Mononuclear cell (primary cell): ENCODE data around the gene DGKA. TPM values are rescaled to one million over a fixed set of nuclear protein-coding genes. Genes with fewer than 3 reads are reported as not detected.
"Not testable (repeated sequence)": the region's sequence is repeated elsewhere in the genome, so short reads cannot be mapped to it uniquely, and the experiment has no call there.

Source experiments
- H3K27me3 ChIP-seq: 2 replicates; pipeline ENCODE4 v1.6.0; 2011; ENCODE audit warnings: low read length, control low read depth; ENCODE audit not compliant: insufficient read depth
- H3K4me1 ChIP-seq: 2 replicates; pipeline ENCODE4 v1.5.1; 2011; ENCODE audit warnings: mild to moderate bottlenecking, low read length, control low read depth; ENCODE audit not compliant: insufficient read depth
- H3K4me3 ChIP-seq: 2 replicates; pipeline ENCODE4 v1.5.1; 2011; ENCODE audit warnings: mild to moderate bottlenecking, low read length, moderate library complexity
- H3K9me3 ChIP-seq: 2 replicates; pipeline ENCODE4 v1.5.1; 2011; ENCODE audit warnings: low read depth, mild to moderate bottlenecking, control low read depth, low read length
- total RNA-seq: library from RNA; depleted of rRNA; stranded (reverse); fragments of >200 nt; gene quantifications from one replicate; pipeline ENCODE4 v1.2.3, GENCODE V29; 2012

The DGKA gene
- total RNA-seq = 329 TPM

DNA sequence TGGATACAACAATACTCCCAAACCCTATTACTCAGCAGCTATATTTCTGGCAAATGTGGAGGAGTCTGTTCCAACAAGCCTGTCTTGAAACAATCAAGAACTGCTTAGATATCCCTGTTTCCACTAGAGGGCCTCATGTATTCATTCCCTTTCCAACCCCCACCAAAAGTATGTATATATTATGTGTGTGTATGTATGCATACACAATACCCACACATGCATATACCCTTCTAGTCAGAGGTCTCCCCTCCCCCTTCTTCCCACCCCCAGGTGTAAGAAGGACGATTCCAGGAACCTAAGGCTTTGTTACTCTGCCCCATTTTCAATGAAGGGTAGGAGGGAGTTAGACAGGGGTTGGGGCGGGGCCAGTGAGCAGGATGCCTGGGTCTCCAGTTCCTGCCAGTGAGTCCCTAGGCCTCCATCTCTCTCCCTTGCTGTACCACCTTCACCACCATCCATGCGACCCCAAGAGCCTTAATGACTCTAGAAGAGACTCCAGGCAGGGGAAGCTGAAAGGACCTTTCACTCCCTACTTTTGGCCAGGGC lies at the start of gene DGKA:
DGKA (plus strand) TSS at position 392 of the 546 bp plus-strand sequence. CDS start 5,342 bp downstream, outside the sequence.
- Histone ChIP-seq H3K4me1 (peaks cover 77% of the 10 kb centered on the region), H3K27me3 (no peaks in the 10 kb centered on the region), H3K9me3 (no peaks in the 10 kb centered on the region), H3K4me3 (peak within 1 kb of the TSS; percentile 81)

DNA sequence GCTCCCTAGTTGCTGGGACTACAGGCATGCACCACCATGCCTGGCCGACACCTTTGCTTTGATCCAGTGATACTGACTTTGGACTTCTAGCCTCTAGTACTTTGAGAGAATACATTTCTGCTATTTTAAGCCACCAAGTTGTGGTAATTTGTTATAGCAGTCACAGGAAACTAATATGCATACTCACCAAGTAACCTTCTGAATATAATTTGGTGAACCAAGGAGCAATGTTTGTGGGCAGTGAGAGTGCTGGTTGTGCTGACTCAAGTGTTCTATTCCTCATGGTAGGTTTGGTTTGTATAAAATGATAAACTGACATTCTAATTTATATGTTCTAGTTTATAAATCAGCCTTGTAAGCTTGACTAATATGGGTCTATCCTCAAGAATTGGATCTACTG lies 45.8 kb upstream of the DGKA start:
- no peaks in the 10 kb centered on the region for H3K9me3 ChIP-seq
- no peak overlapping the region for H3K4me3 ChIP-seq
- H3K27me3 ChIP-seq = no peaks in the 10 kb centered on the region
- no peaks in the 10 kb centered on the region for H3K4me1 ChIP-seq

DNA sequence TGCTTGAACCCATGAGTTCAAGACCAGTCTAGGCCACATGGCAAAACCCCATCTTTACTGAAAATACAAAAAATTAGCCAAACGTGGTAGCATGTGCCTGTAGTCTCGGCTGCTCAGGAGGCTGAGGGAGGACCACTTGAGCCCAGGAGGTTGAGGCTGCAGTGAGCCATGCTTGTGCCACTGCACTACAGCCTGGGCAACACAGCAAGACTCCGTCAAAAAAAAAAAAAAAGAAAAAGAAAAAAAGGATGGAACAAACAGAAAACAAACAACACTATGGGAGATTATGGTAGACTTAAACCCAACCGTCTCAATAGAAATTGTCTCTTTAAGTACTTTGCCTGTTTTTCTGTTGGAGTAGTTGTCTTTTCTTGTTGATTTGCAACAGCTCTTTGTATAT lies 39.7 kb upstream of the DGKA start:
- no peak overlapping the region for H3K4me3 ChIP-seq
- no peaks in the 10 kb centered on the region for H3K9me3 ChIP-seq
- no peaks in the 10 kb centered on the region for H3K4me1 ChIP-seq
- H3K27me3 ChIP-seq = no peaks in the 10 kb centered on the region

DNA sequence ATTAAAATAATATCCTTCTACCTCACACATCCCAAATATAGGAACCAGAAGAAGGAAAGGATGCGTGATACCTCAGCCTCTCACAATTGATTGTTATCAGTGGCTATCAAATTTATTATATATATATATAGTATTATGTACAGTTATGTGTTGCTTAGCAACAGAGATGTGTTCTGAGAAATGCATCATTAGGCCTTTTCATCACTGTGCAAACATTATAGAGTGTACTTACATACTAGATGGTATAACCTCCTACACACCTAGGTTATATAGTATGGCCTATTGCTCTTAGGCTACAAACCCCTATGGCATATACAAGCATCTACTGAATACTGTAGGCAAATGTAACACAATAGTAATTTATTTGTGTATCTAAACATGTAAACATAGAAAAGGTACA lies 37.2 kb upstream of the DGKA start:
- Histone ChIP-seq H3K27me3 (no peaks in the 10 kb centered on the region), H3K4me1 (no peaks in the 10 kb centered on the region), H3K4me3 (no peak overlapping the region), H3K9me3 (no peaks in the 10 kb centered on the region)

- no peaks in the 10 kb centered on the region for H3K4me1 ChIP-seq
- no peaks in the 10 kb centered on the region for H3K27me3 ChIP-seq
- no peaks in the 10 kb centered on the region for H3K9me3 ChIP-seq
- H3K4me3 ChIP-seq = no peak overlapping the region
These were observed 31.9 kb upstream of the DGKA start for GRCh38 chr12:55899082-55899481.

DNA sequence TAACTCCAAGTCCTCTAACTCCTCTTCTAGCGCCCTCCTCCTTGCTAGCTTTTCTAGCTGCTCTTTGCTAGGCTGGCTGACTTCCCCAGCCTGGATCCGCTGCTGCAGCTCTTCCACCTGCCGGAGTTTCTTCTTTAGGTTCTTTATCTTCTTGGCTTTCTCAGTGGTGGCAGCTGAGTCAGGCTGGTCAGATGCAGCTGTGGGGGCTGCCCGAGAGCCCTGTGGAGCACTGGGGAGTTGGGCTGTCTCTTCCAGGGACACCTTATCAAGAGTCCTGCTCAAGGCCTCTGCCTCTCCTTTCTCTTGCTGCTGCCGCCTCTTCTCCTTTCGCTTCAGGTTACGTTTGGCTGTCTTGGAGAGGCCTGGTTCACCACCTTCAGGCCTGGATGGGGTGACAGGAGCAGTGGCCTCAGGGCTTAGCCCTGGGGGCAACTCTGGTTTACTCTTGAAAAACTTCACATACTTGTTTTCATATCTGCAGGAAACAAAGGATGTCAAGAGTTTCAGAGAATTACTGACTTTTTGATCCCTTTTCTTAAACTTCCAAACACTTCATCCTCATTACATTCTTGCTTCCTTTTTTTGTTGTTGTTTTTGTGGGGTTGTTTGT lies 29.0 kb upstream of the DGKA start:
- H3K4me3 ChIP-seq = no peak overlapping the region
- no peaks in the 10 kb centered on the region for H3K4me1 ChIP-seq
- H3K9me3 ChIP-seq = no peaks in the 10 kb centered on the region
- H3K27me3 ChIP-seq = no peaks in the 10 kb centered on the region

GRCh38 chr12:55906056-55906455 lies 24.9 kb upstream of the DGKA start:
- no peaks in the 10 kb centered on the region for H3K9me3 ChIP-seq
- H3K4me1 ChIP-seq = no peaks in the 10 kb centered on the region
- H3K4me3 ChIP-seq = no peak overlapping the region
- H3K27me3 ChIP-seq = no peaks in the 10 kb centered on the region

DNA sequence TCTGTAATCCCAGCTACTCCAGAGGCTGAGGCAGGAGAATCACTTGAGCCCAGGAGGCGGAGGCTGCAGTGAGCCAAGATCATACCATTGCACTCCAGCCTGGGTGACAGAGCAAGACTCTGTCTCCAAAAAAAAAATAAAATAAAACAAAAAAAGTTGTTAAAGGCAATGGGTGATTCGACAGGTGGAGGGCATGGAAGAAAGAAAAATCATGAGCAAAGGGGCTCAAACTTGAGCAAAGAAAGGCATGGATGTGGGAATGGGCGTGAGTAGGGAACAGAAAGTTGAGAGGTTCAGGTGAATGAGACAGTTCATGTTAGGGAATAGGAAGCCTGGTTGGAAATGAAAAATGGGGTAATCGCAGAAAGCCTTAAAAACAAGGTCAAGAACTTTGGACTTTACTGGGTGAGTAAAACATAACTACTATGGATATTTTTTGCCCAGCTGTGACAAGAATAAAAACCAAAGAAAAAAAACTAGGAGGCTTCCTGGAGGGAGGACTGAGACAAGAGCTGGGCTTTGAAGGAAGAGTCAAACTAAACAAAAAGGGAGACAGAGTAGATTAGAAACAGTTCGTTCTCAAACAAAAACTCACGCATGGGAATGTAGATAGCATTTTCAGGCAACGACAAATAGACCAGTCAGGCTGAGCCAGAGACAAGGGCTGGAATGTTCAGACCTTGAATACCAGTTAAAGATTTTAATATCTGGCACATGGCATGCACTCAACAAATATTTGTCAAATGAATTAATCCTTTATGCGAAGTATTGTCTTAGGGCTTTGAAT lies 22.0 kb upstream of the DGKA start:
- no peak overlapping the region for H3K4me3 ChIP-seq
- no peaks in the 10 kb centered on the region for H3K4me1 ChIP-seq
- H3K27me3 ChIP-seq = no peaks in the 10 kb centered on the region
- no peaks in the 10 kb centered on the region for H3K9me3 ChIP-seq

DNA sequence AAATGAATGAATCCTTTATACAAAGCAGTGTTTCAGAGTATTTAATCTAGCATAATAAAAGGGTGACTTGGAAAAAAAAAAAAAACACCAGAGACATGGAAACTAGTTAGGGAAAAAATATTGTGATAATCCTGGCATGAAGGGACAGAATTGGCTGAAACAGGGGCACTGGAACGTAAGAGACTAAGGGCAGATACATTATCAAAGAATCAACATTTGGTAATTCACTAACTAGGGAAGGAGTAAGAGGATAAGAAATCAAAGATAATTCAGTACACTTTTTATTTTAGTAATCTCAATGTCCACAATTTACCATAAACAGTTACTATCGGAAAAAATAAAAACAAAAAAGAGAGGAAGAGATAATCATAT lies 21.5 kb upstream of the DGKA start:
- Histone ChIP-seq H3K27me3 (no peaks in the 10 kb centered on the region), H3K4me3 (no peak overlapping the region), H3K4me1 (peaks cover 1% of the 10 kb centered on the region), H3K9me3 (no peaks in the 10 kb centered on the region)

DNA sequence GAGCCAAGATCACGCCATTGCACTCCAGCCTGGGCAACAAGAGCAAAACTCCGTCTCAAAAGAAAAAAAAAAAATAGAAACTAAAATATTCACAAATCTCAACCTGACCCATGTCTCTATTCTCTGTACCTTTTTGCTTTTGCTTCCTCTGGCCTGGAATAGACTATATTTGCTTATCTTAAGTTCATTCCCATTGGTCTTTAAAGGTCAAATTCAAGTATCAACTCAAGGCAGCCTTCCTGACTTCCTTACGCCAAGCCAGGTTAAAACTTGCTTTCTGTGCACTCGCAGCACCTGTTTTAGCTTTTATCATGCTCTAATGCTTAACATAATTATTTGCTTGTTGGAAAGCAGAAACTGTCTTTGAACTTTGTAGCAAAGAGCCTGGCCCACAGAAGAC lies 18.1 kb upstream of the DGKA start:
- Histone ChIP-seq H3K4me1 (peaks cover 20% of the 10 kb centered on the region), H3K9me3 (no peaks in the 10 kb centered on the region), H3K27me3 (no peaks in the 10 kb centered on the region), H3K4me3 (no peak overlapping the region)

DNA sequence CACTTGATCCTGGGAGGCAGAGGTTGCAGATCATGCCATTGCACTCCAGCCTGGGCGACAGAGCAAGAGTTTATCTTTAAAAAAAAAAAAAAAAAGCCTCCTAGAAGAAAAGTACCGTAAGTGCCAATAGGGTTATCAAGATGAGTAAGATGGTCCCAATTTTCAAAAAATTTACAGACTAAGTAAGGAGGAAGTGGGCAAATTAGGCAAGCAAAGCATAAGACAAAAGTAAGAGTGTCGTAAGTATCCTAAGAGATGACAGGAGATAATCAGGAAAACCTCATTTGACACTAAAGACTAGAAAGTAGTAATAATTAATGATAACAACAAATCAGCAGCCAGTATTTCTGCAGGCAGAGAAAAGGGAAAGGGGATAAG lies 15.5 kb upstream of the DGKA start:
- Histone ChIP-seq H3K27me3 (no peaks in the 10 kb centered on the region), H3K4me3 (no peak overlapping the region), H3K9me3 (no peaks in the 10 kb centered on the region), H3K4me1 (peaks cover 24% of the 10 kb centered on the region)

DNA sequence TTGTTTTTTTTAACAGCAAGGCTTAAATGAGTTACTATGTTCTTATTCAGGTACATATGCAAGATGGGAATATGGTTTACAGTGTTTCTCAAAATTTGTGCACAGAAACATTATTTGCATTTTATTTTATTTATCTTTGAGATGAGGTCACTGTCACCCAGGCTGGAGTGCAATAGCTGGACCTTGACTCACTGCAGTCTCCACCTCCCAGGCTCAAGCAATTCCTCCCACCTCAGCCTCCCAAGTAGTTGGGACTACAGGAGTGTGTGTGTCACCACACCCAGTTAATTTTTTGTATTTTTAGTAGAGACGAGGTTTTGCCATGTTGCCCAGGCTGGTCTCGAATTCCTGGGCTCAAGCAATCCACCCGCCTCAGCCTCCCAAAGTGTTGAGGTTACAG lies 11.9 kb upstream of the DGKA start:
- H3K27me3 ChIP-seq, H3K9me3 ChIP-seq, H3K4me3 ChIP-seq: not testable (repeated sequence)
- peaks cover 27% of the 10 kb centered on the region for H3K4me1 ChIP-seq

- Histone ChIP-seq H3K9me3 (no peaks in the 10 kb centered on the region), H3K4me1 (peaks cover 27% of the 10 kb centered on the region), H3K4me3 (no peak overlapping the region), H3K27me3 (no peaks in the 10 kb centered on the region)
These were observed 8.8 kb upstream of the DGKA start for GRCh38 chr12:55922126-55922525.

DNA sequence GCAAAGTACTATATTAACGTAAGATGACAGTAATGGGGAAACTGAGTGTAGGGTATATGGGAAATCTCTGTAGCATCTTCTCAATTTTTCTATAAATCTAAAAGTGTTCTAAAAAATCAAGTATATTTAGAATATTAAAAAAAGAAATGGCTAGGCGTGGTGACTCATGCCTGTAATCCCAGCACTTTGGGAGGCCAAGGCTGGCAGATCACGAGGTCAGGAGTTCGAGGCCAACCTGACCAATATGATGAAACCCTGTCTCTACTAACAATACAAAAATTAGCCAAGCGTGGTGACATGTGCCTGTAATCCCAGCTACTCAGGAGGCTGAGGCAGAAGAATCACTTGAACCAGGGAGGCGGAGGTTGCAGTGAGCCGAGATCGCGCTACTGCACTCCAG lies 7.3 kb upstream of the DGKA start:
- not testable (repeated sequence) for H3K9me3 ChIP-seq, H3K27me3 ChIP-seq, H3K4me3 ChIP-seq
- H3K4me1 ChIP-seq = peaks cover 37% of the 10 kb centered on the region

DNA sequence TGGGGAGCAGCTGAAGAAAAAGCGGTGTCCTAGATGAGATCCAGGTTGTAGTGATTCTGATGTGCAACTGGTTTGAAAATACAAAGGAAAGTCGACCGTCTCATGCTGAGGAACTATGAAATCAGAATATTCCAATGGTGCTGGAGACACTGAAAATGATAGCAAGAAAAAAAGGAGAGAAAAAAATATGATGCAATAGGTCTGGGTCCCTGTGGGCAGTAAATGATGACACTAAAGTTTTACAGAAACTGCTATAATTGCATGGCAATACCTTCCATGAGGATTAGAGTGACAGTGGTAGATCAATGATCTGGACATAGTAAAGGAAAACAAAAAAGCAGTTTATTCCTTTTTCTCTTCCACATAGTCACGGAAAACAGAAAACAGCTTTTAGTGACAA lies 5.6 kb upstream of the DGKA start:
- Histone ChIP-seq H3K4me3 (no peak overlapping the region), H3K4me1 (peaks cover 49% of the 10 kb centered on the region), H3K27me3 (no peaks in the 10 kb centered on the region), H3K9me3 (no peaks in the 10 kb centered on the region)
